ENCODE measurements around the gene AFF2. TPM values are rescaled to one million over a fixed set of nuclear protein-coding genes. Genes with fewer than 3 reads are reported as not detected.

The AFF2 gene
- total and polyA plus RNA-seq, 2 experiments from 2014 or later, result 0.31 to 0.54 TPM

- Histone ChIP-seq H3K4me1 (ENCODE audit: insufficient read depth) (no peaks in the 10 kb centered on the region), H4K20me1 (ENCODE audit: insufficient read depth) (no peaks in the 10 kb centered on the region), H3K9me2 (ENCODE audit: insufficient read depth) (no peaks in the 10 kb centered on the region), H3K9me3 (ENCODE audit: low read depth) (no peaks in the 10 kb centered on the region), H3K27ac (no peak overlapping the region), H3K27me3 (replicated peaks; ENCODE audit: insufficient read depth) (no peaks in the 10 kb centered on the region), H3F3A (ENCODE audit: insufficient read depth) (no peaks in the 10 kb centered on the region), H3K9ac (no peak overlapping the region), H3K4me3 (no peak overlapping the region), H3K4me2 (ENCODE audit: unreplicated experiment) (no peak overlapping the region), H3K79me2 (ENCODE audit: insufficient read depth) (no peaks in the 10 kb centered on the region), H2AFZ (no peak overlapping the region), H3K36me3 (ENCODE audit: low read depth) (no peaks in the 10 kb centered on the region)
- 50 to 59% methylated on average over 4 of the region's 4 CpGs for WGBS, 2 experiments (ENCODE audit: low coverage in 1 of 2, low lambda C conversion rate in 2 of 2, missing lambda C conversion rate in 2 of 2)
- TF ChIP-seq EZH2phosphoT487 (IDR thresholded peaks at IDR 0.05; ENCODE audit: insufficient read depth, low read depth) (no peak), EZH2 (IDR thresholded peaks at IDR 0.05; ENCODE audit: insufficient read depth, poor library complexity, severe bottlenecking) (no peak)
- no peak for DNase-seq
- in situ Hi-C loops (cut with MboI), result no loop called here
Observed at GRCh38 chrX:148613636-148614035, 113.2 kb downstream of the AFF2 start.

DNA sequence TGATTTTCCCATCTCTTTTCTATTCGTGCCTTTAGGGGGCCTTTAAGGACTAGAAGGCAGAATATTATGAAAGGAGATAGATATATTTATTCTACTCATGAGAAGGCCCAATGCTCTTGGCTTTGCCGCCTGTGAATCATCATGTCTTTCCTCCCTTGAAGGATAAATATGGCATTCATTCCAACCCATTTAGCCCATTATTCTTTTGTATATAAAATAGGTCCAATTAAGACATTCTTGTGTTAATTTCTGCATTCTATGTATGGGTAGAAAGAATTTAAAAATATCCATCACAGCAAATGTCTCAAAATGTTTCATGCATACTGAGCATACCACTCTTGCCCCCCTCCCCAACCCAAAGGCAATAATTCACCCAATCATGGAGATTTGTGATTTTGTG lies 115.1 kb downstream of the AFF2 start:
- Histone ChIP-seq H3K27me3 (replicated peaks; ENCODE audit: insufficient read depth) (no peaks in the 10 kb centered on the region), H3K36me3 (ENCODE audit: low read depth) (no peaks in the 10 kb centered on the region), H3K4me1 (ENCODE audit: insufficient read depth) (no peaks in the 10 kb centered on the region), H3K9me3 (ENCODE audit: low read depth) (no peaks in the 10 kb centered on the region), H4K20me1 (ENCODE audit: insufficient read depth) (no peaks in the 10 kb centered on the region), H3K4me2 (ENCODE audit: unreplicated experiment) (no peak overlapping the region), H3K79me2 (ENCODE audit: insufficient read depth) (no peaks in the 10 kb centered on the region), H2AFZ (no peak overlapping the region), H3K9ac (no peak overlapping the region), H3K4me3 (no peak overlapping the region), H3K27ac (no peak overlapping the region), H3F3A (ENCODE audit: insufficient read depth) (no peaks in the 10 kb centered on the region), H3K9me2 (ENCODE audit: insufficient read depth) (no peaks in the 10 kb centered on the region)
- DNase-seq, result no peak
- 43 to 74% methylated on average over 1 to 2 of the region's 2 CpGs for WGBS, 2 experiments (ENCODE audit: low coverage in 1 of 2, low lambda C conversion rate in 2 of 2, missing lambda C conversion rate in 2 of 2)
- in situ Hi-C loops (cut with MboI), result no loop called here
- TF ChIP-seq EZH2 (IDR thresholded peaks at IDR 0.05; ENCODE audit: insufficient read depth, poor library complexity, severe bottlenecking) (no peak), EZH2phosphoT487 (IDR thresholded peaks at IDR 0.05; ENCODE audit: insufficient read depth, low read depth) (no peak)

DNA sequence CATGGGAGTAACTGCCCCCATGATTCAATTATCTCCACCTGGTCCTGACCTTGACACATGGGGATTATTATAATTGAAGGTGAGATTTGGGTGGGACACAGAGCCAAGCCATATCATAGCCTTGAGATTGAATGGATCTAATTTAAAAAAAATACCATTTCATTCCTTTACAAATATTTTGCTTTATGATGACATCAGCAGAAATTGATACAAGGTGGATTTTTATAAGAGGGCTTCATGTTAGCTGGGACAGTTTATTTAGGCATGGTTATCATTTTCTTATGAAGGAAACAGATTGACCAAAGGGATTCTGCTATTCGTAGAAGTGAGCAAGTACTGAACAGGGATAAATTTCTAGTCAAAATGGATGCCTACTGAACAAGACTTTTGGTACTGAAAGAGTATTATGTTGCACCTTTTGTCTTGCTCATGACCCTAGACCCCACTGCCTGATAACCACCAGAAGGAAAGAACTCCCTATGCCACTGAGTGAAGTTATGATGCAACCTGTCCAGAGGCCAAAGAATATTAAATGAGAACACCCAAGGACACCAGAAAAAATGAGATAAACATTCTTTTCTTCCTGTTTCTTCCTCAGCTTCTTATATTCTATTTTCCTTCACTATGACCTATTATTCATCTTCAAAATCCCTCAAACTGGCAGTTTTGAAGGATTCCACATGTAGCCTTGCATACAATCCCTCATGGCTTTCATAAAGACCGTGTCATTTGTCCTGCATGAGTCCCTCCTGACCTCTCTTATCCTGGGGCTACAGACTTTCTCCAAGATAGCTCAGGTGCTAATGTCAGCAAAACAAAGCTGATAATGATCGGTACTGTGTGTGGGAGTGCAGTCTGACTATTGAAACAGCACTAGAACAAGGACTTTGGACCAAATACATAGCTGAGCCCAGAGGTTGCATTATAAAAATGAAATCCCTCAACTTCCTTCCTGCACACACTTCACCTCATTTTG lies 118.3 kb downstream of the AFF2 start:
- no peak overlapping the region for H3K27ac ChIP-seq
- in situ Hi-C loops (cut with MboI), result no loop called here
- 68 to 69% methylated on average over 3 of the region's 3 CpGs for WGBS, 2 experiments (ENCODE audit: low coverage in 1 of 2, low lambda C conversion rate in 2 of 2, missing lambda C conversion rate in 2 of 2)
- H3K27me3 ChIP-seq (replicated peaks; ENCODE audit: insufficient read depth), result no peaks in the 10 kb centered on the region
- H3K9me3 ChIP-seq (ENCODE audit: low read depth), result no peaks in the 10 kb centered on the region
- TF ChIP-seq EZH2phosphoT487 (IDR thresholded peaks at IDR 0.05; ENCODE audit: insufficient read depth, low read depth), result no peak
- TF ChIP-seq EZH2 (IDR thresholded peaks at IDR 0.05; ENCODE audit: insufficient read depth, poor library complexity, severe bottlenecking), result no peak
- no peaks in the 10 kb centered on the region for H4K20me1 ChIP-seq (ENCODE audit: insufficient read depth)
- H3K4me1 ChIP-seq (ENCODE audit: insufficient read depth), result no peaks in the 10 kb centered on the region
- DNase-seq, result no peak
- H2AFZ ChIP-seq, result no peak overlapping the region
- H3K9me2 ChIP-seq (ENCODE audit: insufficient read depth), result no peaks in the 10 kb centered on the region
- H3K4me3 ChIP-seq, result no peak overlapping the region
- H3F3A ChIP-seq (ENCODE audit: insufficient read depth), result no peaks in the 10 kb centered on the region
- H3K36me3 ChIP-seq (ENCODE audit: low read depth), result no peaks in the 10 kb centered on the region
- no peaks in the 10 kb centered on the region for H3K79me2 ChIP-seq (ENCODE audit: insufficient read depth)
- H3K9ac ChIP-seq, result no peak overlapping the region
- H3K4me2 ChIP-seq (ENCODE audit: unreplicated experiment), result no peak overlapping the region

DNA sequence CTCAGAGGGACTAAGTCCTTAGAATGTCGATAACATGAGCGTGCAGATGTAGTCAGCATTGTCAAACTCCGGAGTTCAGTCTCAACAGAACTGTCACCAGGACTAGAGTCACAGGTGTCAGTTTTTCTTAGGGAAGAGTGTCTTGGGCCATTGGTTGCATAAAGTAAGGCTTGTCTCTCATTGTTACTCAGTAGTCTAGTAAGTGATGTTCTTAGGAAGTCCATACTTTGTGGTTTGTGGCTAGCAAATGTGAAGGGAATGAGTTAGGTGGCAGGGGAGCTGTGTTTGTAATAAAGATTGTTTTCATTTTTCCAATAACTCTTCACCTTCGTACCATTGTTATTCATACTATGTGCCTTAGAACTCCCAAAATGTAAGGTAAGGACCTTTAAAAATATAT lies 119.6 kb downstream of the AFF2 start:
- 85 to 89% methylated on average over 4 of the region's 4 CpGs for WGBS, 2 experiments (ENCODE audit: low coverage in 1 of 2, low lambda C conversion rate in 2 of 2, missing lambda C conversion rate in 2 of 2)
- DNase-seq, result no peak
- H3K4me2 ChIP-seq (ENCODE audit: unreplicated experiment), result no peak overlapping the region
- H3K27ac ChIP-seq, result no peak overlapping the region
- no peak overlapping the region for H2AFZ ChIP-seq
- no peaks in the 10 kb centered on the region for H3F3A ChIP-seq (ENCODE audit: insufficient read depth)
- H4K20me1 ChIP-seq (ENCODE audit: insufficient read depth), result no peaks in the 10 kb centered on the region
- no peaks in the 10 kb centered on the region for H3K9me3 ChIP-seq (ENCODE audit: low read depth)
- H3K36me3 ChIP-seq (ENCODE audit: low read depth), result no peaks in the 10 kb centered on the region
- TF ChIP-seq EZH2 (IDR thresholded peaks at IDR 0.05; ENCODE audit: insufficient read depth, poor library complexity, severe bottlenecking) (no peak), EZH2phosphoT487 (IDR thresholded peaks at IDR 0.05; ENCODE audit: insufficient read depth, low read depth) (no peak)
- no peak overlapping the region for H3K9ac ChIP-seq
- no peak overlapping the region for H3K4me3 ChIP-seq
- H3K27me3 ChIP-seq (replicated peaks; ENCODE audit: insufficient read depth), result no peaks in the 10 kb centered on the region
- H3K4me1 ChIP-seq (ENCODE audit: insufficient read depth), result no peaks in the 10 kb centered on the region
- H3K79me2 ChIP-seq (ENCODE audit: insufficient read depth), result no peaks in the 10 kb centered on the region
- no peaks in the 10 kb centered on the region for H3K9me2 ChIP-seq (ENCODE audit: insufficient read depth)
- in situ Hi-C loops (cut with MboI), result no loop called here
